Karpas-422 (cell line): ENCODE results near the gene OSBP. TPM values are rescaled to one million over a fixed set of nuclear protein-coding genes. Genes with fewer than 3 reads are reported as not detected.

Source experiments
- DNase-seq: peaks from one replicate; pipeline ENCODE4 v3.0.0-alpha.2; 2015
- H2AFZ ChIP-seq: fragments of 200-600 bp; sonication (generic); 2 replicates; pipeline ENCODE4 v1.6.1; 2014; ENCODE audit warnings: antibody characterized with exemption, low read length, mixed read lengths
- H3K27ac ChIP-seq: fragments of 200-600 bp; sonication (generic); 2 replicates; pipeline ENCODE4 v1.5.1; 2014; ENCODE audit warnings: mild to moderate bottlenecking, low read length, moderate library complexity
- H3K27me3 ChIP-seq: fragments of 200-600 bp; sonication (generic); 2 replicates; pipeline ENCODE4 v1.6.1; 2014; ENCODE audit warnings: low read length, mixed read lengths
- H3K36me3 ChIP-seq: fragments of 200-600 bp; sonication (generic); 2 replicates; pipeline ENCODE4 v1.6.1; 2014; ENCODE audit warnings: low read length, mixed read lengths; ENCODE audit not compliant: insufficient read depth
- H3K4me1 ChIP-seq: fragments of 200-600 bp; sonication (generic); 2 replicates; pipeline ENCODE4 v1.6.1; 2014; ENCODE audit warnings: mild to moderate bottlenecking, low read length, mixed read lengths
- H3K4me2 ChIP-seq: fragments of 200-600 bp; sonication (generic); 2 replicates; pipeline ENCODE4 v1.6.1; 2014; ENCODE audit warnings: low read length, low read depth, mild to moderate bottlenecking; ENCODE audit not compliant: poor library complexity, severe bottlenecking
- H3K4me3 ChIP-seq: fragments of 200-600 bp; sonication (generic); 2 replicates; pipeline ENCODE4 v1.5.1; 2014; ENCODE audit warnings: mild to moderate bottlenecking, antibody characterized with exemption, low read length, mixed read lengths
- H3K79me2 ChIP-seq: fragments of 200-600 bp; sonication (generic); 2 replicates; pipeline ENCODE4 v1.6.1; 2014; ENCODE audit warnings: mild to moderate bottlenecking, low read length, mixed read lengths
- H3K9ac ChIP-seq: fragments of 200-600 bp; sonication (generic); 2 replicates; pipeline ENCODE4 v1.6.0; 2014; ENCODE audit warnings: low read length
- H3K9me2 ChIP-seq: fragments of 200-600 bp; sonication (generic), shearing (Covaris generic); replicated peaks from 2 replicates; pipeline ENCODE4 v1.6.0; 2014; ENCODE audit warnings: mild to moderate bottlenecking, low read length, moderate library complexity; ENCODE audit not compliant: insufficient read depth
- H3K9me3 ChIP-seq: fragments of 300-700, 200-600 bp; sonication (generic); 2 replicates; pipeline ENCODE4 v1.6.1; 2014; ENCODE audit warnings: low read length, mixed read lengths
- H4K20me1 ChIP-seq: fragments of 200-600 bp; sonication (generic); 2 replicates; pipeline ENCODE4 v1.6.1; 2014; ENCODE audit warnings: mild to moderate bottlenecking, antibody characterized with exemption, low read length, low read depth; ENCODE audit not compliant: insufficient read depth
- total RNA-seq: library from RNA; depleted of rRNA; stranded (reverse); fragments of >200 nt; shearing (Covaris generic); gene quantifications from 2 replicates; pipeline ENCODE4 v1.2.3, GENCODE V29; 2014; ENCODE audit warnings: low replicate concordance

OSBP gene
- total RNA-seq, 1 experiment from 2014 or later, result 29.7 TPM

GRCh38 chr11:59615120-59615636 is 396 bp downstream of the OSBP start:
- peaks cover 38% of the 10 kb centered on the region for H3K4me1 ChIP-seq
- peaks cover 14% of the 10 kb centered on the region; the same call in 1 of the 2 replicates for H4K20me1 ChIP-seq
- no peaks in the 10 kb centered on the region for H3K9me2 ChIP-seq
- H3K4me3 ChIP-seq, result peak overlapping the region; percentile 92
- peak overlapping the region; percentile 68 for H3K4me2 ChIP-seq
- no peaks in the 10 kb centered on the region for H3K27me3 ChIP-seq
- peaks cover 48% of the 10 kb centered on the region for H3K79me2 ChIP-seq
- H3K27ac ChIP-seq, result no peak overlapping the region
- H2AFZ ChIP-seq, result no peak overlapping the region
- DNase-seq, result peak; percentile 78
- H3K9me3 ChIP-seq, result no peaks in the 10 kb centered on the region
- H3K36me3 ChIP-seq, result peaks cover 8% of the 10 kb centered on the region; the same call in 1 of the 2 replicates
- H3K9ac ChIP-seq, result peak overlapping the region; percentile 83

DNA sequence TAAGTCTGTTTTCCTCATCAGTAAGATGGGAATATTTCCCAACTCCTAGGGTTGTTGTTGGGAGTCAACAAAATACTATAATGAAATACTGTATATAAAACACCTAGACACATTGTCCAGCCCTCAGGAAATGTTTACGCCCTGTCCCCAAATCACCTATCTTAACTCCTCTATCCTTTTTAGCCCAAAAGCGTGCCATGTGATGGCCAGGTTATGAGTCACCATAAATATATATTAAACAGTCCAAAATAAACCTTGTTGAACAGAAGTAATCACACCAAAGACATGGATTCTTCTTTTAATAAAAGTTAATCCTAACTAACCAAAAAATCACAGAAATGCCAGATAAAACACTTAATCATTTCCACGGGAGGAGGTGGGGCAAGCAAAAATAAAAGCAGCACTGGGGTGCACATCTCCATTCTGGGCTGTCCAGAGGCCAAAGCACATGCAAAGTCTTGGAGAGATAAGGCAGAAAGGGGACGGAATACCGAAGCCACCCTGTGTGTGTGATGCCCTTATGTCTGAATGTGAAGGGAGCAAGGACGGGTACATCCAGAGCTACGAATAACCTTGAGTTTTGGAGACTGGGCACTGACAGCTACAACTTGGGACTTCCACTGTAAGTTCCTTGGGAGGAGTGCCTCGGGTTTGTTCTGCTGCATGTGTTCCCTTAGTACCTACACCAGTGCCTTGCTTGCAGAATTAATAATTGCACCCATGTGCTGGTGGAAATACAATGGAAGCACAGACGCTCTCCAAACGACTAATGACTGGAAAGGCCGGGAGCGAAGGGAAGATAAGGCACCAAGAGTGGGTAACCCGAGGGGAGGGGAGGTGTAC is 1.1 kb downstream of the OSBP start:
- H3K4me1 ChIP-seq, result peaks cover 38% of the 10 kb centered on the region
- H3K9ac ChIP-seq, result peak overlapping the region; percentile 83
- peaks cover 14% of the 10 kb centered on the region; the same call in 1 of the 2 replicates for H3K36me3 ChIP-seq
- no peaks in the 10 kb centered on the region for H3K9me3 ChIP-seq
- H3K79me2 ChIP-seq, result peaks cover 51% of the 10 kb centered on the region
- H3K4me3 ChIP-seq, result peak overlapping the region; percentile 92
- H3K4me2 ChIP-seq, result peak overlapping the region; percentile 68
- no peak overlapping the region for H2AFZ ChIP-seq
- H4K20me1 ChIP-seq, result peaks cover 14% of the 10 kb centered on the region; the same call in 1 of the 2 replicates
- no peaks in the 10 kb centered on the region for H3K27me3 ChIP-seq
- no peaks in the 10 kb centered on the region for H3K9me2 ChIP-seq
- no peak for DNase-seq
- no peak overlapping the region for H3K27ac ChIP-seq

DNA sequence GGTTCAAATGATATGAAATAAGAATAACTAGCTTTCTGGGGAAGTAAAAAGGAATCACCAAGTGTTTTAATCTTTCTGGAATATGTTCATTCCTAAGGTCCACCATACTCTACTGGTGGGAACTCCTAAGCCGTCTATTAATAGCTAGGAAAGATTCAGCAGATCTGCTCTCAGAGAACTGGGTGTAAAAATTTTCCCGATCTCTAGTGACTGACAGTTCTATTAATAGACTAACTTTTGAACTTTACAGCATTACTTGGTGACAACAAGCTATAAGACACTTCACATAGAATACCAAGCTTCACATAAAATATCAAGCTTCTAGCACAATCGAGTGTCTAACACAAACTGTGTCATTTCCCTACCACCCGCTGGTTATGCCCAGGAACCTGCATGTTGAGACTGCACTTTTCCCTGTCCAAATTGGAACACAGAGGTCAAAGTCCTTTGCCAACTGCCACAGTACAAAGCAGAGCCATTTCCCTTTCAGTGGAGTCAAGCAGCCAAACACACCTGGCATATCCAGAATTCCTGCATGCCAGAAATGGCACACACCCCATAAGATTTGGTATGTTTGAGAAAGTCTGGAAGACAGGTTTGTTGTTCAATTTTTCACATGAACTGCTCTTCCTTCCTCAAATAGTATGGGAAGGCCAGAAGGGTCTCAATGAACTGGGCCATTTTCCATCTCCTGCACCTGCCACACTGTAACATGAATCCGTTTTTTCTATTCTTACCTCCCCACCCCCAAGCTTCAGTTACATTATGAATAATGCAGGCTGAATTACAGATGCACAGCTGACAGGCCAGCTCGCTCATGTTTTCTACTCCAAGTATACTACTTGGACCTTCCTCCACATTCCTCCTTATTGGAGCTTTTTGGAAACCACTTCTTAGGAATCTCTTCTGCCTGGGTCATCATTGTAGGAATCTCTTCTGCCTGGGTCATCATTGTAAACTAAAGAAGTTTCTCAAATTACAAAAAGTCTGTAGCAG is 3.7 kb downstream of the OSBP start:
- Histone ChIP-seq H2AFZ (no peak overlapping the region), H3K36me3 (peaks cover 38% of the 10 kb centered on the region; the same call in 1 of the 2 replicates), H3K4me2 (peak overlapping the region; percentile 68), H4K20me1 (peaks cover 14% of the 10 kb centered on the region; the same call in 1 of the 2 replicates), H3K9ac (no peak overlapping the region), H3K9me3 (no peaks in the 10 kb centered on the region), H3K27ac (no peak overlapping the region), H3K27me3 (no peaks in the 10 kb centered on the region), H3K79me2 (peaks cover 77% of the 10 kb centered on the region), H3K4me3 (no peak overlapping the region), H3K9me2 (no peaks in the 10 kb centered on the region), H3K4me1 (peaks cover 35% of the 10 kb centered on the region)
- no peak for DNase-seq

DNA sequence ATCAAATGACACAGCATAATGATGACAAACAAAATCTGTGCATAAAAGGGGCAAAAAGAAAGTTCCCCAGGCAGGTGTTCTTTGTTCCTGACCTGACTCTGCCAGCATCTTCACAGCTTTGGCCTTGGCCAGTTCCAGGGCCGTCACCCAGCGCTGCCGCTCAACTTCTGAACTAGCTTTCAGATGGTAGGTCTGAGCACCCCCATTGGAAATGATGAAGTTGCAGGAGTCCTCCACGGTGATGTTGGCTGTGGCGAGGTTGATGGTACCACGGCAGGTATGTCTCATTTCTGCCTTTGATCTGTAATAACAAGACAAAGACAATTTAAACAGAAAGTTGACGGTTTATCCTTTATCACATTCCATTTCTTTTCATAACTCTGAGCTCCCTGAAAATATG is 5.3 kb downstream of the OSBP start:
- H3K4me2 ChIP-seq, result no peak overlapping the region
- no peaks in the 10 kb centered on the region for H3K9me2 ChIP-seq
- H3K27me3 ChIP-seq, result no peaks in the 10 kb centered on the region
- H3K36me3 ChIP-seq, result peaks cover 53% of the 10 kb centered on the region; the same call in 1 of the 2 replicates
- H3K27ac ChIP-seq, result no peak overlapping the region
- no peak overlapping the region for H2AFZ ChIP-seq
- no peak for DNase-seq
- H3K4me1 ChIP-seq, result peaks cover 28% of the 10 kb centered on the region
- H3K79me2 ChIP-seq, result peaks cover 91% of the 10 kb centered on the region
- H4K20me1 ChIP-seq, result peaks cover 14% of the 10 kb centered on the region; the same call in 1 of the 2 replicates
- H3K9ac ChIP-seq, result no peak overlapping the region
- H3K4me3 ChIP-seq, result no peak overlapping the region
- no peaks in the 10 kb centered on the region for H3K9me3 ChIP-seq

- H3K27ac ChIP-seq, result no peak overlapping the region
- no peaks in the 10 kb centered on the region for H3K9me3 ChIP-seq
- H3K4me1 ChIP-seq, result peaks cover 11% of the 10 kb centered on the region
- H4K20me1 ChIP-seq, result 0 out of 2 replicates have a peak, but pooled peaks cover 9% of the 10 kb centered on the region
- no peak overlapping the region for H3K9ac ChIP-seq
- no peaks in the 10 kb centered on the region for H3K9me2 ChIP-seq
- H3K79me2 ChIP-seq, result peaks cover 83% of the 10 kb centered on the region
- DNase-seq, result no peak
- H2AFZ ChIP-seq, result no peak overlapping the region
- peaks cover 57% of the 10 kb centered on the region; the same call in 1 of the 2 replicates for H3K36me3 ChIP-seq
- H3K4me2 ChIP-seq, result no peak overlapping the region
- no peak overlapping the region for H3K4me3 ChIP-seq
- no peaks in the 10 kb centered on the region for H3K27me3 ChIP-seq
These were observed 7.7 kb downstream of the OSBP start for GRCh38 chr11:59607703-59608454.

GRCh38 chr11:59602432-59602831 is 13.1 kb downstream of the OSBP start:
- Histone ChIP-seq H2AFZ (no peak overlapping the region), H3K79me2 (peaks cover 50% of the 10 kb centered on the region), H3K9ac (no peak overlapping the region), H3K36me3 (peaks cover 61% of the 10 kb centered on the region), H3K9me3 (no peaks in the 10 kb centered on the region), H3K4me2 (no peak overlapping the region), H4K20me1 (no peaks in the 10 kb centered on the region), H3K9me2 (no peaks in the 10 kb centered on the region), H3K4me3 (no peak overlapping the region), H3K4me1 (no peaks in the 10 kb centered on the region), H3K27me3 (no peaks in the 10 kb centered on the region), H3K27ac (no peak overlapping the region)
- no peak for DNase-seq

GRCh38 chr11:59601788-59602187 is 13.8 kb downstream of the OSBP start:
- Histone ChIP-seq H3K9me2 (no peaks in the 10 kb centered on the region), H4K20me1 (no peaks in the 10 kb centered on the region), H2AFZ (no peak overlapping the region), H3K36me3 (peaks cover 56% of the 10 kb centered on the region), H3K4me3 (no peak overlapping the region), H3K9ac (no peak overlapping the region), H3K9me3 (no peaks in the 10 kb centered on the region), H3K4me2 (no peak overlapping the region), H3K79me2 (peaks cover 43% of the 10 kb centered on the region), H3K4me1 (no peaks in the 10 kb centered on the region), H3K27me3 (no peaks in the 10 kb centered on the region), H3K27ac (no peak overlapping the region)
- no peak for DNase-seq
